IPS-11a (cell line): ENCODE results near the gene PRX.
A peak's percentile ranks its signal among the peaks of the same experiment; 100 is the strongest.
"Not testable (repeated sequence)": the region's sequence is repeated elsewhere in the genome, so short reads cannot be mapped to it uniquely, and the experiment has no call there.

ENCODE experiments used
- H3K4me3 ChIP-seq: one replicate; pipeline ENCODE4 v1.5.1; 2013; ENCODE audit warnings: low read depth, low read length, control low read depth

Gene PRX

DNA sequence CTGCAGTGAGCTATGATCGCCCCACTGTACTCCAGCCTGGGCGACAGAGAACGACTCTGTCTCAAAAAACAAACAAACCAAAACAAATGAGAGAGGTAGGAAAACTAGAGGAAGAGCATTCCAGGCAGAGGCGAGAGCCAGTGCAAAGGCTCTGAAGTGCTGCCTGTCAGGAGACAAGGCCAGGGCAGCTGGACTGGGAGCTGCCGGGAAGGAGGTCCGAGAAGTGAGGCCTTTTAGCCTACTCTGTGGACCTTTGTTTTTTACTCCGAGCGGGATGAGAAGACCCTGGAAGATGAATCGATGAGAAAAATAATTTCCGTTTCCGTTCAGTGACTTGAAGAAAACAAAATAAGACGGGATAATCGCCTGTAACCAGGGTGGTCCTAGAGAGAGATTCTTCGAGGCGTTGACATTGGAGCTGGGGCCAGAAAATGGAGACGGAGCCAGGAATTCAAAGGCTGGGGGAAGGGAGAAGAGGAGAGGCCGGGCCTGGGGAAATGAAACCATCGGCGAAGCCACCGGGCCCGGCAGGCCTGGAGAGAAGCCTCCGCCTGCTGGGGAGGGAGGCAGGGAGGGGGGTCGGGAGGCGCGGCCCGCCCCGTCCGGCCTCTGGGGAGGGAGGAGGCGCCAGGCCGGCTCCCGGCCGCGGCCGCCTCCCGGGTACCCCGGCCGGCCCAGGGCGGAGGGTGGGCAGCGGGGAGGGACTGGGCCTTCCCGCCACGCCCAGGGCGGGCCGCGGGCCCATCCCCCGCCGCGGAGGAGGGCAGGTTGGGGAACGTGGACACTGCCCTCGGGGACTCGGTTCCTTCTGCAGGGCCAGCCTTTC is 20.4 kb upstream of the PRX start:
- H3K4me3 ChIP-seq, result peak overlapping the region; percentile 30

- not testable (repeated sequence) for H3K4me3 ChIP-seq
These were observed 19.6 kb upstream of the PRX start for GRCh38 chr19:40432760-40433159.

DNA sequence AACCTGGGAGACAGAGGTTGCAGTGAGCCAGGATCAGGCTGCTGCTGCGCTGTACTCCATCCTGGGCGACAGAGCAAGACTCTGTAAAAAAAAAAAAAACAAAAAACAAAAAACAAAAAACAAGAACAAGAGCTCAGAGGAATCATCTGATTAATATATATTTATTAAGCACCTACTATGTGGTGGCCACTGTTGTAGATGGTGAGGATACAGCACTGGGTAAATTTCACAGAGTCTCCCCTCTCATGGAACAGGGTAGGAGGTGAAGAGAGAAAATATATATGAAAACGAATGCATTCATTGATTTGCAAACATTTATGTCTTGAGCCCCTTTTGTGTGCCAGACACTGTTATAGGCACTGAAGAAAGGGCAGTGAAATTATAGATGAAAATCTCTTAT is 18.5 kb upstream of the PRX start:
- H3K4me3 ChIP-seq, result no peak overlapping the region

GRCh38 chr19:40430242-40430641 is 17.1 kb upstream of the PRX start:
- H3K4me3 ChIP-seq, result not testable (repeated sequence)

- H3K4me3 ChIP-seq, result not testable (repeated sequence)
These were observed 15.0 kb upstream of the PRX start for GRCh38 chr19:40428197-40428596.

GRCh38 chr19:40425450-40426287 is 12.5 kb upstream of the PRX start, which contains the start of gene SERTAD1:
Gene SERTAD1 (minus strand): TSS chr19:40425992. CDS start chr19:40423546, 2,446 bp downstream.
- H3K4me3 ChIP-seq, result peak within 1 kb of the TSS; percentile 77

DNA sequence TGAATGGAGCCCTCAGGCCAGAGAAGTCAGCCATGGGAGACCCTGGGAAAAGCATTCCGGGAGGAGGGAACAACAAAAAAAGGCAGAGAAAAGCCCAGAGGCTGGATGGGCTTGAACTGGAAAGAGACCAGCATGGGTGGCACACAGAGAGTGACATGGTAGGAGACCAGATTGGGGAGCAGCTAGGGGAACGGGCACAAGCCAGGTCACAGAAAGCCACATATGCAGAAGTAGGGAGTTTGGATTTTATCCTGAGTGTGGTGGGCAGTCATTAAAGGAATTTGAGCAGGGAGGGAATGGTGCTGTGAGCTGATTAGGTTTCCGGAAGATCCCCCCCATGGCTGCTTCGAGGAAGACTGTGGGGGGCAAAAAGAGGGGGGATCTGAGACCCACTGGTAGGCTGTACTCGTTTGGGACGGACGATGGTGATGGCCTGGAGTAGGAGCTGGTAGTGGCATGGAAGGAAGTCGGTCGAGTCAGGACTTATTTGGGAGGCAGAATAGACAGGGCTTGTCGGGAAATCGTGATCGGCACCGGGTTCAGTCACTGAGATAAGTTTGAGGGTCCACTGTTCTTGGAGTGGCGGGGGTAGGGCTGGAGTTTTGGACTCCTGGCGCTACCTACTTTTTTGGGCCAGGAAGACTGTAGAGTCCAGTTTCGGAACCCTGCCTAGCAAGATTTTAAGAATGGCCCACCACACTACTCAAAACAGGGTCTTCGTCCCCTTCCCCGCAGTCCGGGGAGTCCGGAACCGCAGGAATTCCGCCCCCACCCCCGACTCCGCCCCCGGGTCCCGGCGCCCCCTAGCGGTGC is 11.7 kb upstream of the PRX start:
- H3K4me3 ChIP-seq, result peak overlapping the region; percentile 77

DNA sequence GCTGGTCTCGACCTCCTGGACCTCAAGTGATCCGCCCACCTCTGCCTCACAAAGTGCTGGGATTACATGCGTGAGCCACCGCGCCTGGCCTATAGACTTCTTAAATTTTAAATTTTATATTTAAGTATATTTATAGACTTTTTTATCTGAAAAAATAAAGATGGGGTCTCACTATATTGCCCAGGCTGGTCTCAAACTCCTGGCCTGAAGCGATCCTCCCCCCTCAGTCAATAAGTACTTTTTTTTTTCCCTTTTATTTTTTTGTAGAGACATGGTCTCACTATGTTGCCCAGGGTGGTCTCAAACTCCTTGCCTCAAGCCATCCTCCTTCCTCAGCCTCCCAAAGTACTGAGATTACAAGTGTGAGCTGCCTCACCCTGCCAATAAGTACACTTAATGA is 10.8 kb upstream of the PRX start:
- no peak overlapping the region for H3K4me3 ChIP-seq

DNA sequence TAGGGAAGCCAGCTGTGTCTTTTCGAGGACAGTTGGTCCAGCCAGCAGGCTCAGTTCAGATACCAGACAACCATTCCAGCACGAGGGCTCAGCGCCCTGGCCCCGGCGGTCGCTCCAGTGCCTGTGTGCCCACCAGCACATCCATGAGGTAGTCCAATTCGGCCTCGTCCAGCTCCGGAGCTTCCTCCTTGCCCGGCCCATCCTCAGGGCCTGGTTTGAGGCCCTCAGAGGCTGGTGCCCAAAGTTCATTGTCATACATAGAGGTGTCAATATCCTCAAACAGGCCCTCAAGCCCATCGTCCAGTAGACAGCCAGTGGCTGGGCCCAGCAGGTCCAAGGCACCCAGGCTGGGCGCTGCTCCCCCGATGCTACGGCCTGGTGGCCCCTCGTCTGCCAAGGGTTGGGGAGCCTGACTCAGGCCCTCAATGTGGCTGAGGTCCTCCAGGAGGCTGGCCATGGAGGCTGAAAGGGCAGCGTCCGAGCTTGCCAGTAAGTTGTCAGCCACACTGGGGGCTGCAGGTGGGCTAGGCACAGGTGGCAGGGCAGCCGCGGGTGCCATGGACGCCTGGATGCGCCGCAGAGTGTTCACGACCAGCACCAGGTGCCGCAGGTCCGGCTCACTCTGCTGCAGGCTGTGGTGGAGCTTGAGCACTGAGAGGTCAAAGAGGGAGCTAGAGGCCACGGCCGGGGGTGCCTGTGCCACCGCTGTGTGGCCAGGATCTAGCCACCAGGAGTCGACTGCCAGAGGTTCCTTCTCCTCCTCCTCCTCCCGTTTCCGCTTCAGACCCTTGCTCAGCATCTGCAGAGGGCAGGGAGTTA is 9.8 kb upstream of the PRX start:
- no peak overlapping the region for H3K4me3 ChIP-seq

GRCh38 chr19:40421993-40422747 is 9.0 kb upstream of the PRX start:
- H3K4me3 ChIP-seq, result no peak overlapping the region

DNA sequence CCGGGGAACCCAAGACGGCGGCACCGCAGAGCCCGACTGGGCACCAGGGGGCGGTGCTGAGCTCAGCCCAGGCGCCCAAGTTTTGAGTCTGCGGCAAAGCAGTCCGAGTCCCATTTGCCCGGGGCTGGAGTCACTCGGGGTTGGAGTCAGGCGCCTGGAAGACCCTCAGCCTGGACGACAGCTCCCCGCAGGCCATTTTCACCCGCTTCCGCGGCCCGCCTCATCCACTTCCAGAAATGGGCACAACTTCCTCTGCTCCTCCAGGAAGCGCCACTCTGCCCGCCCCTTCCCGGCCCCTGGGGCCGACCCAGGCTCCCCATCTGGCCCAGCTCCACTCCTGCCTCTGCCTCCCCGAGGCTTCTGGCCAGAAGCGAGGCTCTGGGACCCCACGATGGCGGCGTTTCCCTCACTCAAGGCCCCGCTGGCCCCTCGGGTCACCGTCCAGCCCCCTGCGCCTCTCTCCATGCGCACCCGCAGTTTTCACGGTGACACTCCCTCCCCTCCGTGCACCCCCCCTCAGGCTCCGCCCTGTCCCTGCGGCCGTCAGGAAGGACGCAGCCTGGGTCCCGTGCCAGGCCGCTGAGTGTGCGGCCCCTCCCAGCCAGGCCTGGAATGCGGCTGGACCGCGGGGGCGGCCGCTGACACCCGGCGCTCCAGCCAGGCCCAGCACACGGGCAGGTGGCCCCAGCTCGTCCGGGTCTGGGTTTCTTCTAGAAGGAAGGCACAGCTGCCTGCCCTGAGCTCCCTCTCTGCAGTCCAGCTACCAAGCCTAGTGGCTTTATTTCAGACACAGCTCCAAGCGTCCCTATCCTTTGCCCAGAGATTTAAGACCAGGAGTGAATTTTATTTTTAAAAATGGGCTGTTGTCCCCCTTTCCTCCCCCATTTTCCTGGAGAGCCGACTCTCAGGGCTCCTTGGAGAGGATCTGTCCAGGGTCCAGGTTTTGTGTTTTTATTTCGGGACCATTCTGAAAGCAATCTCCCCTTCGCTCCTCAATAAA is 7.9 kb upstream of the PRX start:
- peak overlapping the region; percentile 54 for H3K4me3 ChIP-seq

GRCh38 chr19:40420451-40420765 is 7.2 kb upstream of the PRX start:
- peak overlapping the region; percentile 54 for H3K4me3 ChIP-seq

DNA sequence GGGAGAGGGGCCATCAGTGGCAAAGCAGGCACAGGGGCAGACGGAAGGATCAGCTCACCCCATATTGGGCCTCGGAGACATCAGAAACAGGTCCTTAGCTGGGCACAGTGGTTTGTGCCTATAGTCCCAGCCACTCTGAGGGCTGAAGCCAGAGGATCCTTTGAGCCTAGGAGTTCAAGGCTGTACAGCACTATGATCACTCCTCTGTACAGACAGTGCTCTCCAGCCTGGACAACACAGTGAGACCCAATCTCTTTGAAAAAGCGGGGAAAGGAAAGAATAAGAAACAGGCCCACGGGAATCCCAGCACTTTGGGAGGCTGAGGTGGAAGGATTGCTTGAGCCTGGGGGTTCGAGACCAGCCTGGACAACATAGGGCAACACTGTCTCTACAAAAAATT is 6.6 kb upstream of the PRX start:
- no peak overlapping the region for H3K4me3 ChIP-seq

- no peak overlapping the region for H3K4me3 ChIP-seq
These were observed 6.0 kb upstream of the PRX start for GRCh38 chr19:40419066-40419612.

DNA sequence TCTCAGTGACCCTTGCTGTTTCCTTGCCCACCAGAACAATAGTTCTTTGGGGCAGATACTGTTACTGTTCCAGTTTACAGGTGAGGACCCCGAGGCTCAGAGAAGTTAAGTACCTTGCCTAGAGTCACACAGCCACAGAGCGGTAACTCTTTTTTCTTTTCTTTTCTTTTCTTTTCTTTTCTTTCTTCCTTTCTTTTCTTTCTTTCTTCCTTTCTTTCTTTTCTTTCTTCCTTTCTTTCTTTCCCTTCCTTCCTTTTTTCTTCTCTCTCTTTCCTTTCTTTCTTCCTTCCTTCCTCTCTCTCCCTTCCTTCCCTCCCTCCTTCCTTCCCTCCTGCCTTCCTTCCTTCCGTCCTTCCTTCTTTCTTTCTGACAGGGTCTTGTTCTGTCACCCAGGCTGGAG is 4.9 kb upstream of the PRX start:
- no peak overlapping the region for H3K4me3 ChIP-seq

DNA sequence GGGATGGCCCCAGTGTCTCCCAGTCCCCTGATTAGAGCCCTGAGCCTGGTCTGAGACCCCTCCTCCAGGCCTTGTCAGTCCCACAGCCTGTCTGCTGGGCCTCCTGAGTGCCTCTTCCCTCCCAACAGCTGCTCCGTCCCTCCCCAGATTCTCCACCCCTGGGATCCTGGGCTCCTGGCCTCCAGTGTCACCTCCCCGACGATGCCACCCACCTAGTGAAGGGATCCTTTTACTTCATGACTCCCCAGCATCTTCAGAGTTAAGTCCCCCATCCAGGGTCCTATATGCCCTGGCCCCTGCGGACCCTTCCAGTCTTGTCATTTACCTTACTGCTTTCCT is 4.4 kb upstream of the PRX start:
- no peak overlapping the region for H3K4me3 ChIP-seq

- H3K4me3 ChIP-seq, result no peak overlapping the region
These were observed 3.9 kb upstream of the PRX start for GRCh38 chr19:40416918-40417642.

DNA sequence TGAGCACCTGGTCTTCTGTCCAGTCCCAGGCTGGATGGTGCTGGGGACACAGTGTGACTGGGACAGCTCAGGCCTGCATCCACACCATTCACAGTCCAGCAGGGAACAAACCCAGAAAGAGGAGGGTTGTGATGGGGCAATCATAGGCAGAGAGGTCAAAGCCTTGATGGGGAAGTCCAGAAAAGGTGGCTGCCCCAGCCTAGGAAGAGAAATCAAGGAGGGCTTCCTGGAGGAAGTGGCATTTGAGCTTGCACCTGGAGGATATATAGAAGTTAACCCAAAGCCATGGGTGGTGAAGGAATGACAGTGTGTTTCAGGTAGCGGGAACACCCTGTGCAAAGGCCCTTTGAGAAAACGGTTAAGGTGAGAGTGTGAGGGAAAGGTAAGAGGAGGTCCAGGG is 2.6 kb upstream of the PRX start:
- no peak overlapping the region for H3K4me3 ChIP-seq
